GM06990 (cell line): Measurements from ENCODE around the gene OR2T3.
A peak's percentile ranks its signal among the peaks of the same experiment; 100 is the strongest.
"Not testable (repeated sequence)": the region's sequence is repeated elsewhere in the genome, so short reads cannot be mapped to it uniquely, and the experiment has no call there.

ENCODE experiments used
- DNase-seq: peaks from one replicate; pipeline ENCODE4 v3.0.0-alpha.2; 2011; ENCODE audit not compliant: insufficient read length; ENCODE audit errors: extremely low read depth
- H3K27me3 ChIP-seq: replicated peaks from 2 replicates; pipeline ENCODE4 v1.6.0; 2011; ENCODE audit warnings: low read length; ENCODE audit not compliant: control insufficient read depth, insufficient read depth
- H3K36me3 ChIP-seq: 2 replicates; pipeline ENCODE4 v1.5.1; 2011; ENCODE audit warnings: low read length; ENCODE audit not compliant: control insufficient read depth, insufficient read depth
- H3K4me3 ChIP-seq: replicated peaks from 2 replicates; pipeline ENCODE4 v1.5.1; 2011; ENCODE audit warnings: low read depth, mild to moderate bottlenecking, control low read depth, low read length
- TF ChIP-seq, protein P1 (sequence below): IDR thresholded peaks from 2 replicates; pipeline ENCODE4 v1.5.1; 2011; ENCODE audit warnings: low read length, control low read depth, mild to moderate bottlenecking, inconsistent platforms; ENCODE audit not compliant: insufficient read depth, poor library complexity, severe bottlenecking

OR2T3 gene

DNA sequence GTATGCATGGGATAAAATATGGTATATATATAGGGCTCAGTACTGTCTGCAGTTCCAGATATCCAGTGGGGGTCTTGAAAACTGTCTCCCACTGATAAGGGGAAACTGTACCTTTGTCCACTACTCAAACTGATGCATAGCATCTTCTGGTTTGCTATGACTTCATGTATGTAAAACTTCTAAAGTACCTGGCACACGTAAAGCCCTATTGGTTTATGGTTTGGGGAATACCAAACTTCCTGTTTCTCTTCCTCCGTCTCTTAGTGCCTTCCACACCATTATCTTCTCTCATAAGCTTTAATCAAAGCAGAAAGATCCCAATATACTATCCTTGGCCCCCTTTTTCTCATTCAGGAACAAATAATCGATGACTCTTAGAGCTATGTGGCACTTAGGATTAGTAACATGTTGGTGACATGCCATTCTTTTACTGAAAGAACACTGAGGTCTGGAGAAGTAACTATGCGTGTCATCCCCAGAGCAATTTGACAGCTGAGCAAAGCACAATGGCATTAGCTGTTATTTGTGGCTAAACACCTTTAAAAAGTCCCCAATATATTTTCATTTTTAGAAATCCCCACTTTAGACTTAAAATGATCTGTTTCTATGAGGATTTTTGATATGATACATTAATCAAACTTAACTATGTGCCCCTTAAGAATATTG lies 24.6 kb upstream of the OR2T3 start:
- not testable (repeated sequence) for H3K27me3 ChIP-seq, H3K4me3 ChIP-seq, H3K36me3 ChIP-seq, DNase-seq

DNA sequence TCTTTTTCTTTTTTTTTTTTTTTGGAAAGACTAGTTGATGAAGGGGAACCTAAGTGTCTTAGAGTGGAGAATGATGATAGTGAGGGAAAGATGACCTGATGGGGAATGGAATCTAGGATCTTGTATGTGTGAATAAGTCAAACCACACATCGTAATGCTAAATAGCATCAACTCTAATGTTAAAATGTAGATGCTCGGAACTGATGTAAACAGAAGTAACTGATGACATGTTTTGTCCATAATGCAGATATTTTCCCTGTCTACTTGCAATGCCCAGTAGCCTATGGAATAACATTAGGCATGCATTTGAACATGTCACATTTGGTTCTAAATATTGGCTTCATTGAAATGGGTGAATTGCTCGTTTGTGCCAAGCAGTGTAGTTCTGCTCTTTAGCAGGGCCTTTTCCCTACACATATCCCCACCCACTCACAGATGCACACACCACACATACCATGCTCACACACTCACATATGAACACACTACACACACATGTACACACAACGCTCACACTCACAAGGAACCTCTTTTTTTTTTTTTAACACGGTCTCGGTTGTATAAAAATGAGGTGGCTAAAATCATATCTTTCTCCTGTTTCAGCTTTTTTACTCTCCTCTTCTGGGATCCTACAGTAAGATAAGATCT lies 23.2 kb upstream of the OR2T3 start:
- DNase-seq, H3K27me3 ChIP-seq, H3K36me3 ChIP-seq: not testable (repeated sequence)
- peak overlapping the region; percentile 51 for H3K4me3 ChIP-seq

DNA sequence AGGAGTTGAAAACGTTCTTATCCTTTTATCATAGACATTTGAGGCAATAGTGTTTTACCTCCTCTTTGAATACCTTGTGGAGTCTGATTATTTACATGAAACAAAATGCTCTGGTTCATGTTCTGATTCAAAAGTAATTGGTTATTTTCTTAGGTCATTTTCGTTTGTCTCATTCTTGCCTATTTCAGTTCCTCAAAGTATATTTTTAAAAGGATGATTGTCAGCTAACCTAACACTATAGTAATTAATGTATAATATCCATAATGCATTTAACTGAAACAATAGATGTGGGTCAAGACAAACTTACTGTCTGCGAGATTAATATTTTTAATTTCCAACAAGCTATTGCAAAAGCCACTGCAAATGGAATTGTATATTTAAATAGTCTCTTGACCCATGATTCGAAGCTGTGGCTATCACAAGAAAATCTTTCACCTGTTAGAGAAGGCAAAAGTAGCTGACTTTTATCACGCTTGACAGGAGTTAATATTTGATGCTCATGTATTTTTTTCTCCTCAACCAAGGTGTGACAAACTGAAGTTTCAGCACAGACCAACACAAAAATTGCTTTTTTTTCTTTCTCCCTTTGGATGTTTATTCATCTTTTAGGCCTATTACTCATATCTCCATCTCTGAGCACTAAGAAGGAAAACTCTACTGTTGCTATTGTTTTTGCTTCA lies 22.5 kb upstream of the OR2T3 start:
- DNase-seq, H3K27me3 ChIP-seq, H3K36me3 ChIP-seq: not testable (repeated sequence)
- H3K4me3 ChIP-seq: peak overlapping the region; percentile 48

DNA sequence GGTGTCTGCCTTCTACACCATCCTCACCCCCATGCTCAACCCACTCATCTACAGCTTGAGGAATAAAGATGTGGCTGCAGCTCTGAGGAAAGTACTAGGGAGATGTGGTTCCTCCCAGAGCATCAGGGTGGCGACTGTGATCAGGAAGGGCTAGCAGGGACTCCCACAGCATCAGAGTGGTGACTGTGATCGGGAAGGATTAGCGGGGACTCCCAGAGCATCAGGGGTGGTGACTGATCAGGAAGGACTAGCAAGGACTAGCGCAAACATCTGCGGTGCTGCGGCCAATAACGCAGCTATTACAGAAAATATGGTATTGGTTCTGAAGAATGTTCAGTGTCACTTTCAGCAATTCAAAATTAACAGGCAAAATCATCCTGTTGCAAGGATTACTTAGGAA lies 19.5 kb upstream of the OR2T3 start:
- H3K36me3 ChIP-seq, DNase-seq, H3K27me3 ChIP-seq, H3K4me3 ChIP-seq: not testable (repeated sequence)

DNA sequence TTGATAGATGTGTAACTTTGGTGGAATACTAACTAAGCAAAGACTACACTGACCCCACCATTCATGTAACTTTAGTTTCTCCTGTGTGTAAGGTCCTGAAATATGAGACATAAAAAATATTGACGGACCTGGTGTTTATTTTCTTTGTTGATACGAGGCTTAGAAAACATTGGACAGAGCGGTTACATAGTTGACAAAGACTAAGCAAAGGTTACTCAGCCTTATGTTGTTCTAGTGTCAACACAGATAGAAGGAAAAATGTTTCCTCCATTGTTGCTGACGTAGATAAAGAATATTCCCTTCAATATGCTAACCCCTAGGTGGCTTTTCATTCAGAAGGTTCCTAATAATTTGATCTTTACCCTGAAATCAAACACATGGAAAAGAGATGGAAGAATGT lies 18.1 kb upstream of the OR2T3 start:
- not testable (repeated sequence) for H3K4me3 ChIP-seq, DNase-seq, H3K36me3 ChIP-seq, H3K27me3 ChIP-seq

DNA sequence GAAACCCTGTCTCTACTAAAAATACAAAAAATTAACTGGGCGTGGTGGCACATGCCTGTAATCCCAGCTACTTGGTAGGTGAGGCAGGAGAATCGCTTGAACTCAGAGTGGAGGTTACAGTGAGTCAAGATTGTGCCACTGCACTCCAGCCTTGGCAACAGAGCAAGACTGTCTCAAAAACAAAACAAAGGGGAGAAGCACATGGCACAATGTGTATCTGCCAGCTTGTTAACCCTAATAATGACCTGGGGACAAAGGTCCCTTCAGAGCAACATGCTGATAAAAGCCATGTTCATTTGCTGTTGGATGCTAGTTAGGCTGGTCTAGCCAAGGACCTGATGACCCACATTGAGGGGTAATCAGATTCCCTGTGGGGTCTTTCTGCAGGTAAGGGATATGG lies 16.5 kb upstream of the OR2T3 start:
- DNase-seq, H3K4me3 ChIP-seq, H3K36me3 ChIP-seq, H3K27me3 ChIP-seq: not testable (repeated sequence)

DNA sequence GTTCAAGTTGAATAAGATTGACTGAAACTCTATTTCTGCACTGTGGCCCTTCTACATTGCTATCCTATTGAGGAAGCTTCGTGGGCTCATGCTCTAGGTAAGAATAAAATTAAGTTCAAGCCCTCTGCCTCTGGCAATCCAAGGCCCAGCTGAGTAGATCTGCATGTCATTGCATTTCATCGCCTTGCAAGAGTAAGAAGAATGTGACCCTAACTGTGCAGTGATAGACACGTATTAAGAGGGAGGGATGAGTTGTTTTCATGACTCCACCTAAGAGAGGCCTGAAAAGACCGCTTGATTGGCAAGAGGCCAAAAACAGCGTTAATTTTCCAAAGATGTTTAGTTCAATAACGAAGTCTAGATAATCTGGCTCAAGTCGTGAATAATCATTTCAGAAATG lies 14.0 kb upstream of the OR2T3 start:
- not testable (repeated sequence) for H3K4me3 ChIP-seq, DNase-seq, H3K36me3 ChIP-seq, H3K27me3 ChIP-seq

DNA sequence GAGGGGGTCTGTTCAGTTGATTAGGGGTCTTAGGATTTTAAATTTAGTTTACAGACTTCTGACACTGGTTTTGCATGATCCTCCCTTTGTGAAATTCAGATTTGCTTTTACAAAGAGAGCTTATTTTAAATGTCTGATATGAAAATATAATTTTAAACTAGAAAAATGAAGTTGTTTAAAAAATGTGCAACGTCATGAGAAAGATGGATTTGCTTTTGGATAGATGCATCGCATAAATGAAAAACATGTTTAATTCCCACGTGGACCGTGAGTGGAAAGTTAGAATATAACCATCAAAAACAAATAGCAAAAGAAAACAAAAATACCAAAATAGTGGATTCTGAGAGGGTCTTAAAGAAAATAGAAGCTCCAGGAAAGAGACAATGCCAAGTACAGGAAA lies 2.0 kb upstream of the OR2T3 start:
- Histone ChIP-seq H3K27me3 (no peaks in the 10 kb centered on the region), H3K36me3 (no peaks in the 10 kb centered on the region), H3K4me3 (no peak overlapping the region)
- TF ChIP-seq, protein P1, sequence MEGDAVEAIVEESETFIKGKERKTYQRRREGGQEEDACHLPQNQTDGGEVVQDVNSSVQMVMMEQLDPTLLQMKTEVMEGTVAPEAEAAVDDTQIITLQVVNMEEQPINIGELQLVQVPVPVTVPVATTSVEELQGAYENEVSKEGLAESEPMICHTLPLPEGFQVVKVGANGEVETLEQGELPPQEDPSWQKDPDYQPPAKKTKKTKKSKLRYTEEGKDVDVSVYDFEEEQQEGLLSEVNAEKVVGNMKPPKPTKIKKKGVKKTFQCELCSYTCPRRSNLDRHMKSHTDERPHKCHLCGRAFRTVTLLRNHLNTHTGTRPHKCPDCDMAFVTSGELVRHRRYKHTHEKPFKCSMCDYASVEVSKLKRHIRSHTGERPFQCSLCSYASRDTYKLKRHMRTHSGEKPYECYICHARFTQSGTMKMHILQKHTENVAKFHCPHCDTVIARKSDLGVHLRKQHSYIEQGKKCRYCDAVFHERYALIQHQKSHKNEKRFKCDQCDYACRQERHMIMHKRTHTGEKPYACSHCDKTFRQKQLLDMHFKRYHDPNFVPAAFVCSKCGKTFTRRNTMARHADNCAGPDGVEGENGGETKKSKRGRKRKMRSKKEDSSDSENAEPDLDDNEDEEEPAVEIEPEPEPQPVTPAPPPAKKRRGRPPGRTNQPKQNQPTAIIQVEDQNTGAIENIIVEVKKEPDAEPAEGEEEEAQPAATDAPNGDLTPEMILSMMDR: no peak
- DNase-seq: no peak

DNA sequence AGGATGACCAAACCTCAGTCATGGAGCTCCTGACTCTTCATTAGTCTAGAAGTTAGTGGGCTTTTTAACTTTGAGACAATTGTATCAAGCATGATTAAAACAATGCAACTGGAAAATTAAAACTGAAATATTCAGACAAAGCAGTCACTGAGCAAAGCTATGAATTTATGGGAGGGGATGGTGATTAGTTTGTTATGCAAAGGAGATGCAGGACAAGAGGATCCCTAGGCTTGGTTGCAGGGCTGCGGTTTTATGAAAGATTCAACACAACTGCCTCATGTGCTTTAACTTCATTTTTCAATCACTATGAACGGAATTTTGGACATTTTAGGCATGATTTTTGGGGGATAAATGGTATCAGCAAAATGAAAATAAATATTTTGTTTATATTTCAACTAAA lies 1.0 kb upstream of the OR2T3 start:
- DNase-seq, H3K4me3 ChIP-seq, H3K27me3 ChIP-seq, H3K36me3 ChIP-seq: not testable (repeated sequence)

DNA sequence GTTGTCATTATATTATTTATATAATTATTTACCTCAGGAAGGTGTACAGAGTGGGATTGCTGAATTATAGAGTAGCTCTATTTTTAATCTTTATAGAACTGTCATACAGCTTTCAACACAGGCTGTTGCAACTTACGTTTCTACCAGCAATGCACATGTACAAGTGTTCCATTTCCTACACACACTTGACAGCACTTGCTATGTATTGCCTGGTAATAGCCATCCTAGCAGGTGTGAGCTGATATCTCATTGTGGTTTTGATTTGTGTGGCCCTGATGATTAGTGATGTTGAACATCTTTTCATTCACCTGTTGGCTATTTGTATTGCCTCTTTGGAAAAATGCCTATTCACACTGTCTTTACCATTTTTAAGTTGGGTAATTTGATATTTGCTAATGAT lies 2.5 kb downstream of the OR2T3 start:
- H3K27me3 ChIP-seq, DNase-seq, H3K4me3 ChIP-seq, H3K36me3 ChIP-seq: not testable (repeated sequence)

DNA sequence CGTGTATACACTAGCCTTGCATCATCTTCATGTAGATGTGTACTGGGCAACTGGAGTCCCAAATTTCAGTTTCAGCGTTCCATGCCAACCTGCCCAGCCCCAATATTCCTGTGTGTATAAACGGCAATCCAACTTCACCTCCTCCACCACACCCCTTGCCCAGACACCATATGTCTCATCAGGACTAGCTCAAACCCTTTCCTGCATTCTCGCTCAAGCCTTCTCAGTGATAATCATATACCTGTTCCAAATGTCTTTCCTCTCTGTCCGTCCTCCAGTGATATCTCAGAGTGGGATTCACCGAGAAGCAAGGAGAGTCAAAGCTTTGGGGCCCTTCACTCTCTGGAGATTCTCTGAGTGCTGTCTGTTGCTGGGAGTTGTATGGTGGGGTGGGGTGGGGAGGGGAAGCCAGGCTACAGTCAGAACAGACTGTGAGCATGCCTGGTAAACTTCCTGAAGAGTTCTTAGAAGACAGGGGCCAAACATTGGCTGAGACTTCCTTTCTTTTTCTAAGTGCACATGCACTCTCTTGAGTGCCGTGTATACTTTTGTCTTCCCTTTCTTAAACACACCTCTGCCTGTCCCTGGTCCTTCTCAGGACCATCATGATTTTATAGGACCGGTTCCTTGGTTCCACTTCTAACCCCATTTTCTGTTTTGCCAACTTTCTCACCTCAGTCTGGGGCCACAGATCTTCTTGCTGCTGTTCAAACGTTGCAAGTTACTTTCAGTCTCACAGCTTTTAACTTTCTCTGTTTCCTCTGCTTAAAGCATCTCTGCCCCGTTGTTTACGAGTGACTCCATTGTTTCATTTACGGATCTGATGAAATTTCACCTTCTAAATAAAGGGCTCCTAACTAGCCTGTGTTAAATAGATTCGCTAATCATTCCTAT lies 8.8 kb downstream of the OR2T3 start:
- DNase-seq: peak; percentile 8
- not testable (repeated sequence) for H3K36me3 ChIP-seq, H3K27me3 ChIP-seq
- peak overlapping the region; percentile 45 for H3K4me3 ChIP-seq

DNA sequence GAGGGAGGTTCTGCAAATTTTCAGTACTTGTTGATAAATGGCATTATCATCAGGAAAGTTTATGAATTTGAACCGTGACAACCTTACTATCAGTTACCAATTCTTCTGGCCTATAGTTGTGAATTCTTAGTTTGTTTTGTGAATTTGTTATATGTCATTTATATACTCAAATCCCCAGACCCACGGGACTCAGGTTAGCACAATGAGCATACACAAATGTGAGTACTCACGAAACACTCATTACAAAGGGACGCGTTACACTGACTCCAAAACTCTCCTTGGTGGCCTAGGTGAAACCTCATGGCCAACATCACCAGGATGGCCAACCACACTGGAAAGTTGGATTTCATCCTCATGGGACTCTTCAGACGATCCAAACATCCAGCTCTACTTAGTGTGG lies 15.1 kb downstream of the OR2T3 start, which contains the start of gene OR2T5:
OR2T5 (plus strand) TSS at position 301 of the 400 bp plus-strand sequence; CDS start at position 301, 0 bp downstream.
- H3K36me3 ChIP-seq, H3K4me3 ChIP-seq, H3K27me3 ChIP-seq, DNase-seq: not testable (repeated sequence)
